ENCODE measurements around the gene PARD6G.
"Not testable (repeated sequence)": the region's sequence is repeated elsewhere in the genome, so short reads cannot be mapped to it uniquely, and the experiment has no call there.

Gene PARD6G

GRCh38 chr18:80241919-80242777 is 5.2 kb downstream of the PARD6G start:
- no peak for DNase-seq (ENCODE audit: low read depth)

- DNase-seq (ENCODE audit: low read depth): no peak
These were observed 7.5 kb downstream of the PARD6G start for GRCh38 chr18:80239830-80240229.

GRCh38 chr18:80238651-80239260 is 8.6 kb downstream of the PARD6G start:
- no peak for DNase-seq (ENCODE audit: low read depth)

- not testable (repeated sequence) for DNase-seq (ENCODE audit: low read depth)
These were observed 9.8 kb downstream of the PARD6G start for GRCh38 chr18:80237519-80237918.

- DNase-seq (ENCODE audit: low read depth): no peak
These were observed 12.9 kb downstream of the PARD6G start for GRCh38 chr18:80234398-80234797.

DNA sequence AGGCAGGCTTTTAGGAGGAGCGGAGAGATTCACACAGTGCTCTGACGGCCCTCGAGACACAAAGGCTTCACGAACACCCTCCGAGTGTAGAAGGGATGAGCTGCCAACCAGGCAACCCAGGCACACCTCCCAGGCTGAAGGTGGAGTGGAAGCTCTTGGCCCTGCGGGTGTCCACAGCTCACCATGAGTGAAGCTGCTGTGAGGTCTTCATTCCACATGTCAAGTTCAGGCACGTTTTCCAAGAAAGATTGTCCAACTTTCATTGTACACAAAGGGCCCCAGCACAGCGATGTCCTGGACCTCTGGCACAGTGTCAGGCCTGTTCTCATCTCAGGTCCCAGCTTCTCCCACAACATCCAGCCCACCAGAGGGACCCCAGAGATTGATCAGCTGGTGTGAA is 13.4 kb downstream of the PARD6G start:
- DNase-seq (ENCODE audit: low read depth): no peak

- DNase-seq (ENCODE audit: low read depth): no peak
These were observed 14.0 kb downstream of the PARD6G start for GRCh38 chr18:80233201-80233835.

DNA sequence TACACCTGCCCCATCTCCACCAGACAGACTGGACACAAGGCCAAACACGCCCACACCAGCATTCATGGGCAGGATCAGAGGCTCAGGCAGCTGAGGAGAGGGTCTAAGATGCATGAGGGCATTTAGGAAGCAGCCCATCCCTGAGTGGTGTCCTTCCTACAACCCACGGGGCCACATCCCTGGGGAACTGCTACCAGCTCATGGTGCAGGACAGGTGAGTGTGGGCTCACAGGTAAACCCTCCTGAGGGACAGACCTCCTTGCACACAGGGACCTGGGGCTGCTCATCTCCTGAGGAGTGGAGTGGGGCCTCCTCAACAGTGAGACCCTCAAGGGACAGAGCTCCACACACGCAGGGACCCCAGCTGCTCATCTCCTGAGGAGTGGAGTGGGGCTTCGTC is 14.6 kb downstream of the PARD6G start:
- no peak for DNase-seq (ENCODE audit: low read depth)

GRCh38 chr18:80232030-80232429 is 15.3 kb downstream of the PARD6G start:
- no peak for DNase-seq (ENCODE audit: low read depth)

DNA sequence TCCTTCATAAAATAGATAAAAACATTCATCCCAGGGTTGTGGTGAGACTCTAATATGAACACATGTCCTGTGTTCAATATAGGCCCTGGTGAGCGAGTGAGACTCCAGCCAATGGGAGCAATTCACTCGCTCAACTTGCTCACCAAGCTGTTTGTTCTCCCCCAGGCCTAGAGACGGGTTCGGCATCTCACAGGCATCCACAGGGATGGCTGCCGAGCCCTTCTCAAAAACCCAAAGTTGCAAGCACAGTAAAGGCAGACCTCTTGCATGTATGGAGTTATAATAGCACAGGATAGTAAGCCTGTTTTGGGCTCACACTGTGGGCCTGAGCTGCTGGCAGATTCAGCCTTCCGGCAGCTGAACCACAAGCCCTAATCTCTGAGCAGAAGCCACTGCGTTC is 15.7 kb downstream of the PARD6G start:
- DNase-seq (ENCODE audit: low read depth): no peak

- no peak for DNase-seq (ENCODE audit: low read depth)
These were observed 16.2 kb downstream of the PARD6G start for GRCh38 chr18:80231151-80231550.

DNA sequence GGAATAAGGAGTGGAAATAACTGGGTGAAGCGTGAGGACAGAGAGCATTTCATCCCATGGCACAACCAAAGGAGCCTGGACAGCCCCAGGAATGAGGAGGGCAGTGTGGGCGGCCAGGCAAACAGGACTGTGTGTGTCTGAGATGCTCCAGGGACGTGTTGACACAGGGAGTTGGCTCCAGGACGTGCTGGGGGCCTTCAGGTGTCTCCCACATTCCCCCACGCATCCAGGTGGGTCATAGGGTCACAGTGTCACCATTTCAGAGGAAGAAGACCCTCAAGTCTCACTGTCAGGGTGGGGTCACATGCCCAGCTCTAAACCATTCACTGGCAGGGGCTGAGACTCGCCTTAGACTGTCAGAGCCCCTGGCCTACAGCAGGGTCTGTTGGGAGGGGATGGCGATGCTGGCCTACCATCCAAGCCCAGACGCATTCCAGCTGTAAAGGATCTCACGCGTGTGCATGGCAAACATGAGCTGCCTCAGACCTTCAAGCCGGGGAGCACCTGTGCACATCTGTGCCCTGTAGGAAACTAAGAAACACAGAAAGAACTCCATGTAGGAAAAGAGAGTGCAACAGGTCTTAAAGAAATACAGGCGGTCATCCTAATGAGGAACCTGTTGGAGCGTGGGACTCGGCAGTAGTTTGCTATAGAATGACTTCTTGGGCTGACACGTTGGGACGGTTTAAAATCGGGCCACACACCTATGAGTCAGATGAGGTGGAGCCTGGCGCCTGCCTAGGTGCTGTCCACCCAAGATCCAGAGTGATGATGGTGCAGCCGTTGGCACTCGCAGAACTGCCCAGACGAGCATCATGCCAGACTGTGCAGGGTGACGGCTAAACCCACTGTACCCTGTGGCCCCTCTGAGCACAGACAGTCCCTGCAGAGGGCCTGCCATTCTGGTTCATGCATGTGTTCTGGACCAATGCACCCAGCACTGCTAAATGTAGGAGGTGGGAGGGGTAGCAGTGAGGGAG is 17.3 kb downstream of the PARD6G start:
- no peak for DNase-seq (ENCODE audit: low read depth)

GRCh38 chr18:80229363-80229762 is 18.0 kb downstream of the PARD6G start:
- DNase-seq (ENCODE audit: low read depth): no peak

DNA sequence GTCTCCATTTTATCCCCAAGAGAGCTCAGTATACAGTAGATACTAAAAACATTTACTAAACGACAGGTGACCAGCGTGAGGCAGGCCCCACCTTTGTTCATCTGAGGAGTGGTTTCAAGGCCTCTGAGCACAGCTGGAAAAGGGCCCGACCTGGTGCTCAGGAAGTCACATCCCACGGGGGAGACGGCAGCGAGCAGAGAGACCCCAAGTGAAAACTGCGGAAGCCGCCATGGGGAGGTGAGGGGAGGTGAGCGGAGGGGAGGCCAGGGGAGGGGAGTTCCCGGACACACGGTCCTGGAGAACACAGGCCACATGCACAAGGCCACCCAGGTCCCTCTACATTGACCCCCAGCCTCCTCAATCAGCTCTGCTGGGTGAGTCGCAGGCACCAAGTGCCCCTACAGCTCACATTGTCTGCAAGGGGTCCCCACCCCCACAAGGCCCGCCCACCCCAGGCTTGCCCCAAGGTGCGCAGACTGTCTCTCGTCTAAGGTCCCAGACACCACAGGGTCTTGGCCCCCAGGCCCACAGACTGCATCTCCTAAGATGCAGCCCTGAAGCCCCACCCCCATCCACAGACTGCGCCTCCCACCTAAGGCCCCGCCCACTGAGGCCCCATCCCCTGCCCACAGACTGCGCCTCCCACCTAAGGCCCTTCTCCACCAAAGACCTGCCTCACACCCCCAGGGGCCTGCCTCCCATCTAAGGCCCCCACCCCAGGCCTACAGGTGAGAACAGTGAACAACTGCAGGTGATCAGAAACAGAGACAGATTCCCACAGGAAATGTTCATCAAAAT is 19.1 kb downstream of the PARD6G start:
- DNase-seq (ENCODE audit: low read depth): no peak

GRCh38 chr18:80227472-80227871 is 19.8 kb downstream of the PARD6G start:
- no peak for DNase-seq (ENCODE audit: low read depth)

GRCh38 chr18:80225685-80226084 is 21.6 kb downstream of the PARD6G start:
- no peak for DNase-seq (ENCODE audit: low read depth)

DNA sequence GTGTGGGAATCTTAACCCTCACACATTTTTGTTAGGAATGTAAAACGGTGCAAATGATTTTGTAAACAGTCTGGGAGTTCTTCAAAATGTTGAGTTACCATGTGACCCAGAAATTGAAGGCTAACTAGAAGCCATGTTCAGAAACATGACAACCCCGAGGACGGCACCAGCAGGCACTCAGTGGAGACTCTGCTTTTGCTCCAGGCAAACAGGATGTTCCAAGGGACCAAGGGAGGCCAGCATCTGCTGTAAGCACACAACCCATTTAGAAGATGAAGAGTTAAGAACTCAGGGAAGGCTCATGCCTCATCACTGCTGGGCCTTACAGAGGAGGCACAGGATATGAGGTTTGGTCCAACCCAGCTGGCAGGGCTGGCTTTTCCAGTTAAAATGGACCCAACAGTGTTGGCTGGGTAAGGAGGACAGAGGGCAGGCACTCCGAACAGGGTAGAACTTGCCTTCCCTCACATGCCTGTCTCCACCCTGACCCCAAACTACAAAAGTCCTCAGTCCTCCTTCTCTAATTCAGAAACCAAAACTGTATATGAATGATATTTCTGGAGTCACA is 23.6 kb downstream of the PARD6G start:
- DNase-seq (ENCODE audit: low read depth): no peak

DNA sequence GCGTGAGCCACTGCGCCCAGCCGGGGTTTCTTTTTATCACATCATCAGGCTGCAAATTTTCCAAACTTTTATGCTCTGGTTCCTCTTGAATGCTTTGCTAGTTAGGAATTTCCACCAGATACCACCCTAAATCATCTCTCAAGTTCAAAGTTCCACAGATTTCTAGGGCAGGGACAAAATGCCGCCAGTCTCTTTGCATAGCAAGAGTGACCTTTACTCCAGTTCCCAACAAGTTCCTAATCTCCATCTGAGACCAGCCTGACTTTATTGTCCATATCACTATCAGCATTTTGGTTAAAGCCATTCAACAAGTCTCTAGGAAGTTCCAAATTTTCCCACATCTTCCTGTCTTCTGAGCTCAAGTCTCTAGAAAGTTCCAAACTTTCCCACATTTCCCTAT is 27.8 kb downstream of the PARD6G start:
- not testable (repeated sequence) for DNase-seq (ENCODE audit: low read depth)

GRCh38 chr18:80218341-80219227 is 28.7 kb downstream of the PARD6G start:
- no peak for DNase-seq (ENCODE audit: low read depth)

- DNase-seq (ENCODE audit: low read depth): no peak
These were observed 34.1 kb downstream of the PARD6G start for GRCh38 chr18:80213182-80213581.
